MCF 10A (cell line): ENCODE data around the gene ZMIZ1. TPM values are rescaled to one million over a fixed set of nuclear protein-coding genes. Genes with fewer than 3 reads are reported as not detected.

ENCODE experiments used
- BruUV-seq: library from RNA; stranded (reverse); fragments of 400-500 nt; replicated peaks from 2 replicates; lab custom pipeline; 2021; lab: Mats Ljungman, UMichigan
- CTCF ChIA-PET: fragments of 300-600 bp; sonication (Branson Sonifier 250); formaldehyde crosslinking; extraction: SDS; loops from one replicate; lab custom pipeline; 2021; ENCODE audit warnings: antibody characterized with exemption, inconsistent platforms; lab: Yijun Ruan, JAX
- POLR2A ChIA-PET: fragments of 300-600, 350-650 bp; sonication (Branson Sonifier 250); formaldehyde crosslinking; extraction: SDS; loops from one replicate; lab custom pipeline; 2020; ENCODE audit warnings: antibody characterized with exemption, inconsistent platforms; lab: Yijun Ruan, JAX
- DNase-seq: peaks from one replicate; pipeline ENCODE4 v3.0.0-alpha.2; 2018; ENCODE audit not compliant: unreplicated experiment
- H3K27ac Mint-ChIP-seq: one replicate; pipeline ENCODE4 v1.8.0; 2022; ENCODE audit warnings: mild to moderate bottlenecking, low read depth, mixed read lengths; ENCODE audit not compliant: unreplicated experiment
- H3K27me3 Mint-ChIP-seq: one replicate; pipeline ENCODE4 v1.8.0; 2022; ENCODE audit warnings: mixed read lengths; ENCODE audit not compliant: insufficient read depth, unreplicated experiment
- H3K36me3 Mint-ChIP-seq: one replicate; pipeline ENCODE4 v1.8.0; 2022; ENCODE audit warnings: mild to moderate bottlenecking, moderate library complexity, mixed read lengths; ENCODE audit not compliant: insufficient read depth, unreplicated experiment
- H3K4me1 Mint-ChIP-seq: one replicate; pipeline ENCODE4 v1.8.0; 2022; ENCODE audit warnings: mixed read lengths; ENCODE audit not compliant: insufficient read depth, unreplicated experiment
- H3K4me3 Mint-ChIP-seq: one replicate; pipeline ENCODE4 v1.8.0; 2022; ENCODE audit warnings: mild to moderate bottlenecking, moderate library complexity, mixed read lengths; ENCODE audit not compliant: unreplicated experiment
- H3K9me3 Mint-ChIP-seq: one replicate; pipeline ENCODE4 v1.8.0; 2022; ENCODE audit warnings: mixed read lengths; ENCODE audit not compliant: unreplicated experiment
- intact Hi-C: fragments of 100-400 bp; cut with micrococcal nuclease; formaldehyde crosslinking; loops from 2 replicates; pipeline ENCODE4 v1.14.1; 2022
- total RNA-seq: library from RNA; stranded (reverse); gene quantifications from 2 replicates; pipeline ENCODE4 v1.2.3, GENCODE V29; 2022
- TF ChIP-seq, protein P1 (sequence below): fragments of 200-600 bp; IDR thresholded peaks from one replicate; pipeline ENCODE4 v1.8.0; 2022; ENCODE audit warnings: antibody characterized with exemption, mild to moderate bottlenecking; ENCODE audit not compliant: unreplicated experiment

The ZMIZ1 gene
- total RNA-seq, 1 experiment from 2014 or later, result 15.5 TPM

DNA sequence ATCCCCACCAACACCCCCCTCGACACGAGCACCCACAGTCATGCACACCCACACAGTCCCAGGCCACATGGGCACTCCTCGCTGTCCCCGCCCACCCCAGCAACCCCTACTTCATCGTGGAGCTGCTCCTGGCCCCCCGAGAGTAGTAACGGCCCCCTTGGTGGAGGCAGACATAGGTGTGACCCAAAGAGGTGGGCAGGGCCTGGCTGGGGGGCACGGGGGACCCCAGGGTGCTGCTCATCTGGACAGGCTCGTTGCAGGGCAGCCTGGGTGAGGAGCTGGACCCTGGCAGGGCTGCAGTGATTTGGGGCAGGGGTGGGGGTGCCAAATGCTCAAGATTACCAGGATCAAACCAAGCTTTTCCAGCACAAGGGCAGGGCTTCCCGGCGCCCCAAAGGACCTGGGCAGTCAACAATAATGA lies 42.4 kb upstream of the ZMIZ1 start:
- intact Hi-C loops, result no loop called here
- DNase-seq, result no peak
- H3K9me3 Mint-ChIP-seq, result no peaks in the 10 kb centered on the region
- TF ChIP-seq, protein P1, sequence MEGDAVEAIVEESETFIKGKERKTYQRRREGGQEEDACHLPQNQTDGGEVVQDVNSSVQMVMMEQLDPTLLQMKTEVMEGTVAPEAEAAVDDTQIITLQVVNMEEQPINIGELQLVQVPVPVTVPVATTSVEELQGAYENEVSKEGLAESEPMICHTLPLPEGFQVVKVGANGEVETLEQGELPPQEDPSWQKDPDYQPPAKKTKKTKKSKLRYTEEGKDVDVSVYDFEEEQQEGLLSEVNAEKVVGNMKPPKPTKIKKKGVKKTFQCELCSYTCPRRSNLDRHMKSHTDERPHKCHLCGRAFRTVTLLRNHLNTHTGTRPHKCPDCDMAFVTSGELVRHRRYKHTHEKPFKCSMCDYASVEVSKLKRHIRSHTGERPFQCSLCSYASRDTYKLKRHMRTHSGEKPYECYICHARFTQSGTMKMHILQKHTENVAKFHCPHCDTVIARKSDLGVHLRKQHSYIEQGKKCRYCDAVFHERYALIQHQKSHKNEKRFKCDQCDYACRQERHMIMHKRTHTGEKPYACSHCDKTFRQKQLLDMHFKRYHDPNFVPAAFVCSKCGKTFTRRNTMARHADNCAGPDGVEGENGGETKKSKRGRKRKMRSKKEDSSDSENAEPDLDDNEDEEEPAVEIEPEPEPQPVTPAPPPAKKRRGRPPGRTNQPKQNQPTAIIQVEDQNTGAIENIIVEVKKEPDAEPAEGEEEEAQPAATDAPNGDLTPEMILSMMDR, result no peak
- H3K4me1 Mint-ChIP-seq, result no peaks in the 10 kb centered on the region
- POLR2A ChIA-PET, result no interaction called here
- BruUV-seq, result no TSS peak
- CTCF ChIA-PET, result interaction anchor here (0.6 kb wide), 1 partner anchor 802 kb away, joined by 3 read pairs; no protein-coding TSS in a partner anchor
- no peak overlapping the region for H3K4me3 Mint-ChIP-seq
- H3K36me3 Mint-ChIP-seq, result no peaks in the 10 kb centered on the region
- H3K27me3 Mint-ChIP-seq, result peaks cover 11% of the 10 kb centered on the region
- H3K27ac Mint-ChIP-seq, result no peak overlapping the region

DNA sequence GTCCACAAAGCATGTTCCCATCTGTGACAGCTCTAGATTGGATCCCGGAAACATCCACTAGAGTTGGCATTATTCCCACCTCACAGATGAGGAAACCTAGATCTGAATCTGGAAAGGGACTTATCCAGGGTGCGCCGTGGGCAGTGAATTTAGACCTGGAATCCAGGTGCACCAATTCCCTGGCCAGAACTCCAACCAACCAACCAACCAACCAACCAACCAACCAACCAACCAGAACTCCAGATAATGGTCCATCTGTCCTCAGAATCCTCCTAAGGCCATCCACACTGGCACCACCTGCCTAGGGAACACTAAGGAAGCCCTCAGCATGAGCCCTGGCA lies 42.0 kb upstream of the ZMIZ1 start:
- intact Hi-C loops, result no loop called here
- no TSS peak for BruUV-seq
- no peak overlapping the region for H3K4me3 Mint-ChIP-seq
- no peaks in the 10 kb centered on the region for H3K9me3 Mint-ChIP-seq
- H3K4me1 Mint-ChIP-seq, result no peaks in the 10 kb centered on the region
- ChIA-PET POLR2A (no interaction called here), CTCF (interaction anchor here (0.6 kb wide), 2 partner anchors 18 to 802 kb away, joined by 3 read pairs; no protein-coding TSS in a partner anchor)
- no peak for DNase-seq
- TF ChIP-seq, protein P1, result no peak
- H3K36me3 Mint-ChIP-seq, result no peaks in the 10 kb centered on the region
- peaks cover 11% of the 10 kb centered on the region for H3K27me3 Mint-ChIP-seq
- no peak overlapping the region for H3K27ac Mint-ChIP-seq

DNA sequence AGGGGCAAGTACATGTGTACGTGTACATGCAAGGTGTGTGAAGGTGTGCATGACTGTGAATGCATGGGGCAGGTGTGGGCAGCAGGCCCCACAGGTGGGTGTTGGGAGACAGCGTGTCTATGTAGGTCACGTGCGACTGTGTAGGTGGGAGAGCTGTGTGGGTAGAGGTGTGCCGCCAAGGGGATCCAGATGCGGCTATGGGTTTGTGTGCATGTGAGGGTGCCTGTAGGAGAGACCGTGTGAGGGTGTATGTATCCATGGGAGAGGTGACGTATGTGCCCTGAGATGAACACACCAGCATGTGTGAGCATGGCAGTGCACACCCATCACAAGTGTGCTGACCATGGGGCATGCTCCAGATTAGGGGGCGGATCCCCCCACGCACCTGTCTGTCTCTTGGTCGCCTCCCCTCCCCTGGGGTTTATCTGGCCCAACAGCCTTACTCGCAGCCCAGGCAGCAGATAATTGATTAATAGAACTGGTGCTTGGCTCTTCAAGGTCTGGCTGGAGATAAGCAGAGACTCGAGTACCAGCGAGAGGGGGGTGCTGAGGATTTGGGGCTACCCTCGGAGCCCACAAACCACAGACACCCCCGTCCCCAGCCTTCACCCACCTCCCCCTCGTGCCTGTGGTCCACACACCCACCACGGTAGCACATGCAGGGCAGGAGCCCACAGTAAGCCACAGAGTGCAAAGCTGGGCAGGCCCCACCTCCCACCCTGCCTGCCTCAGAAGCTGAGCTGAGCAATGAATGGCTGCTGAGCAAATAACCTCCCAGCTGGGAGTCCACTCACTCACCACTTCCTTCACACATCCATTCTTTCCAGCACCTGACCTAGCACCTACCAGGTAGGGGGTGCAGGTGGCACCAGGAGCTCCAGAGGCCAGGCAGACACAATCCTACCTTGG lies 41.4 kb upstream of the ZMIZ1 start:
- CTCF ChIA-PET, result interaction anchor here (0.6 kb wide), 1 partner anchor 19 kb away, joined by 3 read pairs; no protein-coding TSS in a partner anchor
- Mint-ChIP-seq H3K36me3 (no peaks in the 10 kb centered on the region), H3K4me3 (no peak overlapping the region), H3K9me3 (no peaks in the 10 kb centered on the region), H3K27me3 (peaks cover 11% of the 10 kb centered on the region), H3K27ac (no peak overlapping the region), H3K4me1 (no peaks in the 10 kb centered on the region)
- TF ChIP-seq, protein P1, result no peak
- no peak for DNase-seq
- intact Hi-C loops, result no loop called here
- POLR2A ChIA-PET, result no interaction called here
- BruUV-seq, result no TSS peak

DNA sequence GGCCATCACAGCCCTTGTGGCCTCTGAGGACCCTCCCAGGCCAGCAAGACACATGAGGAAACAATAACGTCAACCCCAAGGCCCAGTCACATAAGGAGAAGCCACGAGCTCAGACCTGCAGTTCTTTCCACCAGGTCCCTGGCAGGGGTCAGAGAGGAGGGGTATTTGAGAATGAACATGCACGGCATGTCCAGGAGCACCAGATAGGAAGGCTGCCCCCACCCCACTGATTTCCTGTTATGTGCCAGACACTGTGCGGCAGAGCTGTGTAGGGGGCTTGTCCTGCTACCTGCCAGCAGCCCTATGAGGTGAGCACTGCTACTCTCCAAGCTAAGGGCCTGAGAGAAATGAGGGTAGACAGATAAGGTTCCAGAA lies 40.7 kb upstream of the ZMIZ1 start:
- no peak for DNase-seq
- Mint-ChIP-seq H3K27me3 (peaks cover 11% of the 10 kb centered on the region), H3K27ac (no peak overlapping the region), H3K36me3 (no peaks in the 10 kb centered on the region), H3K4me3 (no peak overlapping the region), H3K9me3 (no peaks in the 10 kb centered on the region), H3K4me1 (no peaks in the 10 kb centered on the region)
- ChIA-PET POLR2A (no interaction called here), CTCF (no interaction called here)
- no TSS peak for BruUV-seq
- intact Hi-C loops, result no loop called here
- TF ChIP-seq, protein P1, result no peak
